ENCODE measurements around the gene SHD.

DNA sequence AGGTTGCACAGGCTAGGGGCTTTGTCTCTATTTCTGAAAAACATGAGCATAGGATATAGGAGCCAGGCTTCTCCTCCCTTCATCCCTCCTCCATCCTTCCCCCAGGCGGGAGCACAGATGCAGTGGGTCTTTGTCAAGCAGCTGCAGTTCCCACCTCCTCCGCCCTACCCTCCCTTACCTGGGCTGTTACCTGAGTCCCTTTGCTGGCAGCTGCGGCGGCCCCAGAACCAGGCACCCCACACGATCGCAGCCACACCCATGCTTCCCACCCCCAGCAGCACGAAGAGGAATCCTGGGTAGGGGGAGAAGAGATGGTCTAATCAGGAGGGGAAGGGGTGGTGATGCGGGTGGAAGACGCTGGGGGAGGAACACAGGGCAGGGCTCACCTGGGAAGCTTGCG is 15.3 kb downstream of the SHD start:
- TF ChIP-seq, protein P1, sequence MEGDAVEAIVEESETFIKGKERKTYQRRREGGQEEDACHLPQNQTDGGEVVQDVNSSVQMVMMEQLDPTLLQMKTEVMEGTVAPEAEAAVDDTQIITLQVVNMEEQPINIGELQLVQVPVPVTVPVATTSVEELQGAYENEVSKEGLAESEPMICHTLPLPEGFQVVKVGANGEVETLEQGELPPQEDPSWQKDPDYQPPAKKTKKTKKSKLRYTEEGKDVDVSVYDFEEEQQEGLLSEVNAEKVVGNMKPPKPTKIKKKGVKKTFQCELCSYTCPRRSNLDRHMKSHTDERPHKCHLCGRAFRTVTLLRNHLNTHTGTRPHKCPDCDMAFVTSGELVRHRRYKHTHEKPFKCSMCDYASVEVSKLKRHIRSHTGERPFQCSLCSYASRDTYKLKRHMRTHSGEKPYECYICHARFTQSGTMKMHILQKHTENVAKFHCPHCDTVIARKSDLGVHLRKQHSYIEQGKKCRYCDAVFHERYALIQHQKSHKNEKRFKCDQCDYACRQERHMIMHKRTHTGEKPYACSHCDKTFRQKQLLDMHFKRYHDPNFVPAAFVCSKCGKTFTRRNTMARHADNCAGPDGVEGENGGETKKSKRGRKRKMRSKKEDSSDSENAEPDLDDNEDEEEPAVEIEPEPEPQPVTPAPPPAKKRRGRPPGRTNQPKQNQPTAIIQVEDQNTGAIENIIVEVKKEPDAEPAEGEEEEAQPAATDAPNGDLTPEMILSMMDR (IDR thresholded peaks at IDR 0.05) = no peak
- no peak for TF ChIP-seq POLR2A (IDR thresholded peaks at IDR 0.05)

Data from uterus (tissue), 2 donors.